GM18526 (cell line): ENCODE results near the gene ESRP2.

Source experiments
- POLR2A ChIP-seq: IDR thresholded peaks from 3 replicates; pipeline ENCODE4 v1.6.1; 2011; ENCODE audit not compliant: insufficient read length; ENCODE audit errors: extremely low read depth

The ESRP2 gene

DNA sequence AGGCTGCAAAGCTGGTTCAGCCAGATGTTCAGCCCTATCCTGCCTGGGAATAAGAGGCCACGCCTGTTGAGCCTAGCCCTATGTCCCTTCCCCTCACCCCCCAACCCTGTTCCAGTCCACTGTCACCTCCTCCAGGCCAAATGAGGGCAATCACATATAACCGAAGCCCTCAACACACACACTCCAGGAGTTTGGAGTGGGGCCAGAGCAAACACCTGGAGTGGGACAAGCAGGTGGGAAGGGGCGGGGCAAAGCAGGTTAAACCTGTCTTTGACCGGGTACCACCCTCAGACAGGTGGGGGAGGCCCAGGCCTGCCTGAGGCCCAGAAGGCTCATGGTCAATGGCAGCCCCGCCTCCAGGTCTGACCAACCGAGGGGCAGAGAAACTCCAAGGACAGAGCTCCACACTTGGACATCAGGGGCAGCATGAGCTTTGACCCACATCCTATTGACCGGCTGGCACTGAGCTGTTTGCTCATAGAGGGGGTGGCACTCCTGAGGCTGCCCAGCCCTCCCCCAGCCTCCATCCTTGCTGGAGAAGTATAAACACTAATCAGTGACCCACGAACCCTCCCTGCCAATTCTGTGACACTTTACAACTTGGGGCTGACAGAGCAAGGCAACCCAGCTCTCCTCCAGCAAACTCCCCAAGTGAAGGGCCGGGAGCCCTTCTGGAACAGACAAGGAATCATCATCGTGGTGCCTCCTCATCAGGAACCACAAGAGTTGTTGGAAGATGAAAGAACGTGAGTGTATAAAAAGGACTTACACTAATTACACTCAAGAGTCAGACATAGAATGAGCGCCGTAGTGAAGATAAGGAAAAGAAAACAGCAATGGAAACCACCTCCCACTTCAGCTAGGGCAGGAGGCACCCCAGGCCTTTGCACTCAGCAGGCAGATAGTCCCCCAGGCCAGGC, 1.5 kb downstream of the ESRP2 start:
- no peak for TF ChIP-seq POLR2A

GRCh38 chr16:68233835-68234187, 2.1 kb downstream of the ESRP2 start:
- no peak for TF ChIP-seq POLR2A

DNA sequence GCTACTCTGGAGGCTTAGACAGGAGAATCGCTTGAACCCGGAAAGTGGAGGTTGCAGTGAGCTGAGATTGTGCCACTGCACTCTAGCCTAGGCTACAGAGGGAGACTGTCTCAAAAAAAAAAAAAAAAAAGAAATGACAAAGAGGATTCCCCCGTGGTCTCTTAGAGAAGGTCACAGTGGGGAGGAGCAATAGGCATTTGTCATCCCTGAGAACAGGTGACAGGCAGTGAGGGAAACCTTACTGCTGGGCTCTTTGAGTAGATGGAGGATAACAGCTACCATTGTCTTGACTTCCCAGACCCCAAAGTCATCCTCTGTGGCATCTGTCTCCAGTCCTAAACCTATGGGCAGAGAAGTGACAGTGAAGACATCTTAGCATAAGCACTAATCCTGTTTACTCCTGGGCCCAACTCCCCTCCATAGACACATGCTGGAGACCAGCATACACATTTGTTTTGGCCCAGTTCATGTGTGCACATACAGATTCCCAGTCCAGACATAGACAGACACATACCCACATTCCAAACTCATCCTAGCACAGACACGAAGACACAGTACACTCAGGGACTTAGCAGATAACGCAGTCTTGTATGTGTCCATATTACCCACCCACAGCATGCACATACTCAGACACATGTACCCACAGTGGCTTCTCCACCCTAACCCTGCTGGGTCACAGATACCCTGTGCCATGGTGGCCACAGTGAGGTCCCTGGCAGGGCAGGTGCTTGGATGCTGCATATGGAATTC, 2.7 kb downstream of the ESRP2 start:
- TF ChIP-seq POLR2A, result no peak

- no peak for TF ChIP-seq POLR2A
Measured at GRCh38 chr16:68232335-68232734, 3.6 kb downstream of the ESRP2 start.

GRCh38 chr16:68231384-68232136, 4.4 kb downstream of the ESRP2 start:
- TF ChIP-seq POLR2A, result no peak

- no peak for TF ChIP-seq POLR2A
Measured at GRCh38 chr16:68230956-68231355, 5.0 kb downstream of the ESRP2 start.

GRCh38 chr16:68230176-68230571, 5.8 kb downstream of the ESRP2 start:
- TF ChIP-seq POLR2A, result no peak

- TF ChIP-seq POLR2A, result no peak
Measured at GRCh38 chr16:68229431-68230175, 6.3 kb downstream of the ESRP2 start.

- no peak for TF ChIP-seq POLR2A
Measured at GRCh38 chr16:68228652-68229051, 7.3 kb downstream of the ESRP2 start.

DNA sequence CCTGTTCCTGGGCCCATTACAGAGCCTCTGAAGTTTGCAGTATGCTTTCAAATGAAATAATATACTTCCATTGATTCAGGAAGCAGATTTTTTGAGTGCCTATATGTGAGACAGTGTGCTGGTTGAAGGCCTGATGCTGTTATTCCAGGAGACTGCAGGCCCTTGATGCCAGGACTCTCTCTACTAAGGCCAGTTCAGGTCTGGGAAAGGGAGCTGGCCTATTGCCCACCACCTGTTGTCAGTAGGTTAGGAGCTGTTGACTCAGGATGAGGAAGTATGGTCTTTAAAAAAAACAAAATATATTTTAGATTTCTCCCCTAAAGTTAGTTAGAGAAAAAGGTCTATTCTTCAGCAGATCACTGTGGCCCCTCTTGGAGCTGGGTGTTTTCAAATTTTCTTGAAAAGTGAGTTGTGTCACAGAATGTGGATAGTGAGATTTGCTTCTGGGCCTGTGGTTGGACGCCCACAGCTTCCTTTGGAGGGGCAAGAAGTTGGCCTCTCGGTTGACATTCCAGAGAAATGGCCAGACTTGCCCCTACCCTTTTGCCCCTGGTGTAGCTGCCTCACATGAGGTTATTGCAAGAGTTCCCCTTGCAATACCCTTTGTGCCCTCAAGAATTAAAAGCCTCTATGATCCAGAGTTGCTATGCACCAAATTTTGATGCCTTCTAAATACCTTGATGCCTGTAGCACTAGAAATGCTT, 7.9 kb downstream of the ESRP2 start:
- TF ChIP-seq POLR2A, result no peak

DNA sequence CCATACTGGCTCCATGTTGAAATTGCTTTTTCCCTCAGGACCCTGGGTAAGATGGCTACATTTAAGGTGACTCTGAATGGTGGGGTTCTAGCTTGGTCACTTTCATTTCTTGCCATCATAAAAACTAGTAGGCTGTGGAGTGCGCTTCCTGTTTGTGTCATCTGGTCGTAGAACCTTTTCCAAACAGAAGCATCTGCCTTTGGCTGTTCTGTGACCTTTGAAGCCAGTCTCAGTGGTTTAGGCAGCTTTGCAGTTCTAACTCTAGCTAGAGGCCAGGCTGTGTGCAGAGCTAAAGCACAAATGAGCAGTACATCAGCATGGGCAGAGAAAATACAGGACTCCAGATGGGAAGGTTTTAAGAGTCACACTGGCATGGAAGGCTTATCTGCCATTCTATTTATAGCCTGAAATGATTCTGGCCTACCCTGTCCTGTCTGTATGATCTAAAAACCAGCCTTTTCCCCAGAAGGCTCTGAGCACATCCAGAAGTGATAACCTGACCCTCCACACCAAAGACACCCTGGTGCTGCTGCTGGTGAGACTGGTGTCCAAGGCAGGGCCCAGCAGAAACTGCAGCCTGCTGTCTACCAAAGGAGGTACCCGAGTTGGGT, 8.6 kb downstream of the ESRP2 start:
- TF ChIP-seq POLR2A, result no peak

DNA sequence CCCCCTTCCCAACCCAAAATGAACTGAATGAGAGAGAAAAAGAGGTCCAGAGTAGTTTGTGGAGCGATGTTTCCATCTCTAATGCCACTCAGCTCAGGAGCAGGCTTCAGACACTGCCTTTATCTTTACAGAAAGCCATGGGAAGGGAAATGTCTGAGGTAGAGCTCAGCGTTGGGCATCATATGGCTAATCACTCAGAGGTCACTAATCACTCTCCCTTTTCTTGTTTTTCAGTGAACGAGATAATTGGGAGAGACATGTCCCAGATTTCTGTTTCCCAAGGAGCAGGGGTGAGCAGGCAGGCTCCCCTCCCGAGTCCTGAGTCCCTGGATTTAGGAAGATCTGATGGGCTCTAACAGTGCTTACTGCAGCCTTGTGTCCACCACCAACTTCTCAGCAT, 9.8 kb downstream of the ESRP2 start:
- no peak for TF ChIP-seq POLR2A

- TF ChIP-seq POLR2A, result no peak
Measured at GRCh38 chr16:68223072-68223471, 12.9 kb downstream of the ESRP2 start.

DNA sequence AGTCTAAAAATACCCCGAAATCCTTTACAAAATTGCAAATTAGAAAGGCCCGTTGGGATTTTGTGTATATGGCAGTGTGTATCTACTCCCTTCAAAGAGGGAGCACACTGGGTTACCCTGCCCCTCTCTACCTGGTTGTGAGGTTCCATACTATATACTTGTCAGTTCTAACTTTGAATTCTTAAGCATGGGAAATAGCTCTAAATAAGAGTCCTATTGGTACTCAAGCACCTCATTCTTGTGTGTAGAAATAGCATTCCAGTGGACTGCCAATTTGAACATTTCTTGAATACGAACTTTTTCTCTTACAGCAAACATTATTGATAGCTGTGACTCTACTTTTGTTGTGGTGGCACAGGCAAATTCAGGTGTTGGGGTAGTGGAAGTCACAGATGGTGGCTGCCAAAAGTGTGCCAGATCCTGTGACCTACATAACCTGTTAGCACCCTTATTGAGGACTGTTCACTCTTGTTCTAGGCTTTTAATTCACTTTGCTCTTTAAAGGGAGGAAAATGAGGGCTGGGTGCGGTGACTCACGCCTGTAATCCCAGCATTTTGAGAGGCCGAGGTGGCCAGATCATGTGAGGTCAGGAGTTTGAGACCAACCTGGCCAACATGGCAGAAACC, 16.1 kb downstream of the ESRP2 start:
- TF ChIP-seq POLR2A, result no peak

GRCh38 chr16:68217506-68217905, 18.4 kb downstream of the ESRP2 start:
- TF ChIP-seq POLR2A, result no peak
